Islet of Langerhans (tissue), 1 donor: Measurements from ENCODE around the gene OR4D9.

Experiments
- FAIRE-seq: peaks from one replicate; lab custom pipeline; 2011; peaks lifted over from hg19 to GRCh38; lab: Jason Lieb, UNC

OR4D9 gene

DNA sequence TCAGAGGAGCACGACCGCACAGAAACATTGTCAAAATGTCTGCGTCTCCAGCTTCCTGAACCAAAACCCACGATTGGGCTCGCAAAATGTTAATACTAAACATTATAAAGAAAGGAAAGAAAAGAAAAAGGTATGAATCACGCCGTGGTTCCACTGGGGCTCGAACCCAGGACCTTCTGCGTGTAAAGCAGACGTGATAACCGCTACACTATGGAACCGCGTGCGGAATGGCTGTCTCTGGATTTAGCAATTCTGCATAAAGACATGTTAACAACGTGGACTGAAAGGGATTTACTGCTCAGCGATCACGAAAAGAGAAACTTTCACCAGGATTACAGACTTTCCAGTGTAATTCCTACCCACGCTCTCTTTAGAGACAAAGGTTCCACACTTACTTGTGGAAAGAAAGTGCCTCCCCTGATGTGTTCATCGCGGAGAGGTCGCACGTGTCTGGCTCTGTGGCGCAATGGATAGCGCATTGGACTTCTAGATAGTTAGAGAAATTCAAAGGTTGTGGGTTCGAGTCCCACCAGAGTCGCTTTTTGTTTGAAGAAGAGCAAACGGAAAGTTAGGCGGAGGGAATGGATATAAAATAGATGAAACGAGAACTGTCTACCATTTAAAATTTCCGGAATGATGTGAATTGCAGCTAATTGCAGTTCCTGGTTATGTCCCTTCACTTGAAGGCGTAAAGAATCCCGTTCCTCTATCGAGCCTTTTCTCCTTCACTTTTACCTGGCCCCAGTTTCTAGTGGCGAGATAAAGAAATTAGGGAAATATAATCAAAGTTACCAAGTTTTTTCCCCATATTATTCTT is 39.7 kb downstream of the OR4D9 start:
- no peak for FAIRE-seq

DNA sequence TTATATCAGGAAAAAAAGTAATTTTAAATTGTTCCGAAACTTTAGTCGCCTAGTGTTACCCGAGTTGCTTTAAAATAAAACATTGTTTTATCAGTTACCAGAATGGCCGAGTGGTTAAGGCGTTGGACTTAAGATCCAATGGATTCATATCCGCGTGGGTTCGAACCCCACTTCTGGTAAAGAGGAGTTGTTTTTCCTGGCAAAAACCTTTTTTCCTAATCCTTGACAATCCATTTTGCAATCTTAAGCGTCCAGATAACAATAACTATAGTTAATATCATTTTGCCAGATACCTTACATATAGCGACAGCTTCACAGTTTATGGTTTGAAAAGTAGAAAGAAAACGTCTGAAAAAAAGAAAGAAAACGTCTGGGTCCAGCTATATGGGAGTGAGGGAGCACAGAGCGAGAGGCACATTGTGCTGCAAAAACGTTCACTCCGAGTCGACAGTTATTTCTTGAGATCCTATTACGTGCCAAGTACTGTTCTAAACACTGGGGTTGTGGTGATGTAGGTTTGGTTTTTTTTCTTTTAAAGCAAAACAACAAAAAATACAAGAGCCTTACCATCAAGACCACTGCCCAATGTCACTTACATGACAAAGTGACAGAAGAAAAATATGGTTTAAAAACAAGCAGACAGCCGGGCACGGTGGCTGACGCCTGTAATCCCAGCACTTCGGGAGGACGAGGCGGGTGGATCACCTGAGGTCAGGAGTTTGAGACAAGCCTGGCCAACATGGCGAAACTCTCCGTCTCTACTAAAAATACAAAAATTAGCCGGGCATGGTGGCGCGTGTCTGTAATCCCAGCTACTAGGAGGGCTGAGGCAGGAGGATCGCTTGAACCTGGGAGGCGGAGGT is 40.6 kb downstream of the OR4D9 start:
- no peak for FAIRE-seq

DNA sequence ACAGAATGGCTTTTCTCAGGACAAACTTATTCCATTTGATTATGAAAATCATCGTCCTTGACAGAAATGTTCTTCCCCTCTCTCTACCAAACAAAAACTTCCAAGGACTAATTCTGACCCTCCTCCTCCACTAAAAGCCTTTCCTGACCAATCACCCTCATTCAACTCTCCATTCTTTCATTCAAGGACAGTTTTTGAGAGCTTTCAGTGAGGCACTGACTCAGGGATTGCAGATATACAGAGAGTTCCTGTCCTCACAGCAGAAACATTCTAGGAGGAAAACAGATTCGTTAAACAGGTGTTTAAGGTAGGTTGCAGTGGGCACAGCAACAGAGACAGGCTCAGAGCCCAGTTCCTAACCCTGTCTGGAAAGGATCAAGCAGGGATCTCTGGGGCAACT is 41.5 kb downstream of the OR4D9 start:
- no peak for FAIRE-seq

DNA sequence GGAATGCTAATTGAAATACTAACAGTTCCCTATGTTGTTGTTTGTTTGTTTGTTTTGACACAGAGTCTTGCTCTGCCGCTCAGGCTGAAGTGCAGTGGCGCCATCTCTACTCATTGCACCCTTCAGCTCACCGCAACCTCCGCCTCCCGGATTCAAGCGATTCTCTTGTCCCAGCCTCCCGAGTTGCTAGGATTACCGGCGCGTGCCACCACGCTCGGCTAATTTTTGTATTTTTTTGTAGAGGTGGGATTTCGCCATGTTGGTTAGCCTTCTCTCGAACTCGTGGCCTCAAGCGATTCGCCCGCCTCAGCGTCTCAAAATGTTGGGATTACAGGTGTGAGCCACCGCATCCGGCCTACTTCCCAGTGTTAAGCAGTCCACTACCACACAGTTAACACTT is 42.0 kb downstream of the OR4D9 start:
- no peak for FAIRE-seq

GRCh38 chr11:59555601-59556114 is 44.3 kb downstream of the OR4D9 start:
- FAIRE-seq = no peak

DNA sequence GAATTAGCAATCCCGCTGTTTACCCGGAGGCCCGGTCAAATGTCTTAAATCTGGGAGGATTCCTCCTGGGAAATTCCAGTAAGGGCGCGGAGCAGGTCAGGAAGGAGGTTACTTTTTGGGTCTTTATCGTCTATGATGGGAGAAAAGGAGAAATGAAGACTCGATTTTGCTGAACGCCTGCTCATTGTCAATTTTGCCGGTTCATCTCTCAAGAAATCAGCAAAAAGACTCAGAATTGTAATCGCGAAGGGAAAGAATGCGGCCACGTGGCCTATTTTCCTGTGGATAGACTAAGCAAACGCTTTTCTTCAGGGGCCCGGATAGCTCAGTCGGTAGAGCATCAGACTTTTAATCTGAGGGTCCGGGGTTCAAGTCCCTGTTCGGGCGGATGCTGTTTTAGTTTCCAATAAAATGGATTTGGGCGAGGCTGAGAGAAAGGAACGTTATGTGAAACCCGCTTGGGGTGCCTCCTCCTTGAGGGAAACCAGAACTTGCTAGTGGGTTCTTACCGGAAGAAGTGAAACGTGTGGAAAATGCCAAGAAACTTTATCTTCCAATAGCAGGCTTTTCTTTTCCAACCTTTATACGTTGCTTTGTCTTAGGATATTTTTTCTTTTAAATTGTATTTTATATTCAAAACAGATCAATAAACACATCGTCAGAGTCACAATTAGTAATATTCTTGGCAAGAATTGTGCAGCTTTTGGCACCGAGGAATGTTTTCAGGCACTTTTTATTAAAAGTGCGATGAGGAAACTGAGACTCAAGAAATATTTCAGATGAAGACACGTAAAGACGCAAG is 45.0 kb downstream of the OR4D9 start:
- FAIRE-seq = no peak

- no peak for FAIRE-seq
Measured at GRCh38 chr11:59556917-59557348, 45.6 kb downstream of the OR4D9 start.

DNA sequence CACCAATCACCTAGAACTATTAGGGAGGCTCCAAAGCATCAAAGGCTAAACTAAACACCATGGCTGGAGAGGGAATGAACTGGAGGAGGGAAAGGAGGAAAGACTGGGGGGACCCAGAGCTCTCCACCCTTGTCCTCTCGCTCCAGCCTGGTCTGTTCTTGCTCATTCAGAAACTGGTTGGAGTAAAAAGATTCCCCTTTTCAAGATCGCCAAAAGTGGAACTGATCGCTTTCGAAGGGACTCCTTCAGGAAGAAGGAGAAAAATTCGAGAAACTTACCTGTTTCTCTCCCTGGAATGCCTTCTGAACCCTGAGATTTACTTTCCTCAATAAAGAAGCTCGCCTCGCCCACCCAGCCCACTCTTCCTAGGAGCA is 46.9 kb downstream of the OR4D9 start:
- no peak for FAIRE-seq

DNA sequence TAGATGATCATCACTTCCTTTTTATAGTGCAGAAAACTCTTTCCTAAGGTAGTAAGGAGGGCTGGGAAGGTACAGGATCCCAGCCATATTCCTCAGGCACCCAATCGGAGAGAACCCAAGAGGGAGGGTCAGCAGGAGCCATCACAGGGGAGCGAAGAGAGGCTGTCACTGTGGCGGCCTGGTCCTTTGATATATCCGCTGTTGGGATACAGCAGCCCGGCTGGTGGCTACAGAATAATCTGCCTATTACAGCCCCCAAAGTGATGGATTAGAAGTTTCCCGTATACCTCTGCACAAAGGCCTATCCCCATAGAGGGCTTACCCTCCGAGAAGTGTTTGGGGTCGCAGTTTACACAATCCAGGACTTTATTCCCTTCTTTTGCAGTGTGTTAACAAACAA is 48.5 kb downstream of the OR4D9 start:
- no peak for FAIRE-seq

- FAIRE-seq = no peak
Measured at GRCh38 chr11:59560290-59560701, 49.0 kb downstream of the OR4D9 start.

GRCh38 chr11:59560702-59561473 is 49.5 kb downstream of the OR4D9 start:
- FAIRE-seq = no peak

DNA sequence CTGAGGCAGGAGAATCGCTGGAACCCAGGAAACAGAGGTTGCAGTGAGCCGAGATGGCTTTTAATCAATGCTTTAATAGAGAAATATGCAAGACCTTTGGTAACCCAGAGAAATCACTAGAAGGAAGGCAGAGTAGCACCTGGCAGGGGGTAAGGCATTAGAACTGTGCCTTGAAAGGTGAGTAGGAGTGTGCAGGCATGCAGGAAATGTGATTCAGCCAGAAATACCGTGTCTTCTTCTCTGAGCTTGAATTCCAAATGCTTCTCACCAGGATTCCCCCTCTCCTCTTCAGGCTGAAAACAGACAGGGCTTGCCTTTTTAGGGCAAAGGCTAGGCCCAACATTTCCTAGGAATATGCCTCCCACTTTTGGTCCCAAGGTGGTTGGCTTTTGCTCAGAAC is 51.0 kb downstream of the OR4D9 start:
- FAIRE-seq = no peak
